Activated CD4-positive, alpha-beta T cell treated with anti-CD3 and anti-CD28 coated beads, Interleukin-2, Interleukin-6, amounts not matched to agents 100 ng/mL and 50 ng/mL, durations not matched to agents 16 hours and 8 hours (primary cell): ENCODE results near the gene TCF21.
"Not testable (repeated sequence)": the region's sequence is repeated elsewhere in the genome, so short reads cannot be mapped to it uniquely, and the experiment has no call there.

ENCODE experiments used
- DNase-seq: peaks from one replicate; pipeline ENCODE4 v3.0.0-alpha.2; 2020

The TCF21 gene

GRCh38 chr6:133936352-133936751 lies 47.4 kb downstream of the TCF21 start:
- DNase-seq = not testable (repeated sequence)

DNA sequence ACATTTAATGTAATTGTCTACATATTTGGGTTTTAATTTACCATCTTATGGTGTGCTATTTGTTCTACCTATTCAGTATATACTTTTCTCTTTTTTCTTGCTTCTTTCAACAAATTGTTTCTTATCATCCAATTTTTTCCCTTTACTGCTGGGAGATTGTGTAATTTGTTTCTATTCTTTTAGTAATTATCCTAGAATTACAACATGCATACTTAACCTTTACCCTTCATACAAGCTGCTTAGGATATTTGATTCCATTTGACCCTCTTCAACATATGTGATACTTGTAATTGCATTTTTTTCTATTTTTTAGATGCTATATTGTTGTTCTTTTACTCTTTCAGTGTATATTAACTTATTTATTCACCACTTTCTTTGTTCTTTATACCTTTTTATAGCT lies 49.0 kb downstream of the TCF21 start:
- DNase-seq = no peak

- DNase-seq = no peak
Observed at GRCh38 chr6:133938533-133938932, 49.6 kb downstream of the TCF21 start.

- DNase-seq = no peak
Observed at GRCh38 chr6:133939778-133940667, 51.1 kb downstream of the TCF21 start.
